ENCODE results near the gene FSTL5.

Gene FSTL5

GRCh38 chr4:161564230-161564834 lies 599.5 kb downstream of the FSTL5 start:
- peak; percentile 41 for DNase-seq

DNA sequence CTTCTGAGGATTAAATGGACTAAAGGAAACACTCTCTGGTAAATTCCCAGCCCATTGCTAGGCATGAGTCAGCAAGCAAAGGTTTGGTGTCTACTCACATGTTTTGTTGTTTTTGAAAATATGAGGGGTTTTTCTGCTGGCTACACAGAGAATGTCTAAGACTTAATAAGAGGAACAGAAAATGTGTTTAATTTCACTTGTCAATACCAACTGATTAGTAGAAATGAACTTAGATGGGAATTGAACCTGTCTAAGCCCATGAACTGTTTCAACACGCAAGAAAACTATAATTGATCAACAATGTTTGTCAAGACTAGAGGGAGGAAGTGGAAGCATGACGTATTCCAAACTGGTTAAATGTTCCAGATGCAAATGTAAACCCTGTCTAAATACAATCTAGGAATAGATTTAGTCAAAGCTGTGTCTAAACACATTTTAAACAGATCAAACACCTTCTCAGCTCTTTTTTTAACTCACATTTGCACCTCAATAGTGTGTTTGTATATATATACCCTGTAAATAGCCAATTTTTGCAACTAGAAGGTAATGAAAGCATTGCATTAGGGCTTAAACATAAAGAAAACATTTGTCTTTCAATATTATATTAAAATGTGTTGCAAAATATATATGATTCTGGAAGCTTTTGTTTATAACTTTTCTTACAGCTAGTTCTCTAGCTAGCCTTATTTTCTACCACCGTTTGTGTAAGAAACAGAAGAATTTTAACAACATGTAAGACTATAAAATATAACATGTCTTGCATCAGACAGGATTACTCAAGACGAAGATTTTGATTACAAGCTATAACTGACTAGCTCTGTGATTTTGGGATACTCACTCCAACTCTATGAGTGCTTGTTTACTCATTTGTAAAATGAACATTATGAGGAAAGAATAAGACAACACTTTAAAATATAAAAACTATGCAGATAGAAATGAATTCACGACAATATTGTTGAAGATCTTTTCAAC lies 607.8 kb downstream of the FSTL5 start:
- DNase-seq = peak; percentile 39

GRCh38 chr4:161554372-161554990 lies 609.3 kb downstream of the FSTL5 start:
- DNase-seq = no peak

DNA sequence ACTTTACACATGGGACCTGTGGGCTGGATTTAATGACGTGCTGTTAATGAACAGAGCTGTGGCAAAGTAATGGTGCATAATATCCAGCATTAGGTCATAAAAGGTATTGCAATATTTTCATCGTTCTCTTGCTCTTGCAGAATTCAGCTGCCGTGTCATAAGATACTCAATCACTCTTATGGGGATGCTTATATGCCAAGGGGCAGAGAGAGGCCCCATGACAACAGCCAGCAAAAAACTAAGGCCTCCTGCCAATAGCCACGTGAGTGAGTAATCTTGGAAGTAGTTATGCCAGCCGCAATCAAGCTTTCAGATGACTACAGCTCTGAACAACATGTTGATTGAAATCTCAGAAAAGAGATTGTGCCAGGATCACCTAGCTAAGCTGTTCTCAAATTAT lies 616.9 kb downstream of the FSTL5 start:
- no peak for DNase-seq

DNA sequence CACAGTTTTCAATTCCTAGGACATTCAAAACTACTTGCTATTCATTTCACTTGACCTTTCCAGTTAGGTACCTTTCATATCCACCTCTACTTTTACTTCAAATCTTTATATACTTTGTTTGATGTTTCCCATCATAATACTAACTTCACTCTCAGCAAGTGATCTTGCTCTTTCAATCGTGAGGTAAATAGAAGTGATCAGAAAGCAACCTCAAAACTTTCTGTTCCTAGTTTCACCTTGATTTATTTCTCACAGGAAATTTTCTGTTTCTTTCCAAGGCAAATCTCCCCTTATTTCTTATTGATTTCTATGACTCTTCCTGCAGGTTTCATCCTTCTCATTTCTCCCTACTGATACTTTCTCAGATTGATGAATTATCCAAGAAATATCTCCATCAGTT lies 623.5 kb downstream of the FSTL5 start:
- DNase-seq = no peak

DNA sequence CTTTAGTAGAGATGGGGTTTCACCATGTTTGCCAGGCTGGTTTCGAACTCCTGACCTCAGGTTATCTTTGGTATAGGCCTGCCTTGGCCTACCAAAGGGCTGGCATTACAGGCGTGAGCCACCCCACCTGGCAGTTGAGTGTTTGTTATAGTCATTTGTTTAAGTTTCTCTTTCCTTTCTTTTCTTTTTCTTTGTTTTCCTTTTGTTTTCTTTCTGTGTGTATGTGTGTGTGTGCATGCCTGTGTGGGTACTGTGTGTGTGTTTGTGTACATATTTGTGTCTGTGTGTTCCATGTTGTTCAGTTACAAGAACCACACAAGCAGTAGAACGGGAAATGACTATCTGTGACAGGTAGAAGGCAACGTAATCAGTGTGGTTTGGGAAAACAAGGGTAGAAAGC lies 624.9 kb downstream of the FSTL5 start:
- DNase-seq = no peak

GRCh38 chr4:161530710-161531109 lies 633.1 kb downstream of the FSTL5 start:
- no peak for DNase-seq

DNA sequence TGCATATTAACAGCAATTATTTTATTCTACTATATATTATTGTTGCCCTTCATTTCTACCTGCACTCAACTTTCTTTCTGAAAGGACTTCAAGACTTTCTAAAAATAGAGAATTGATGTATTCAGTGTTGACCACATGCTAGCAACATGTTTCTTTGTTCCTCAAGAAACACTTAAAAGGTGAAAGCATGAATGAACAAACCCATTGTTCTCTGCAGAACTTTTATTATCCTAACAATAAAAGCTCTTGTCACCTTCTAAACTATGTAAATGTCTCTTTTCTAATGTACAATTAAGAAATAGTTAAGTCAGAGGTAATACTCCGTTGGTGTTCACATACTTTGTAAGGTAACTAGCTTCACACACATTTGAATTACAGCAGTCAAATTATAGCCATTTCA lies 638.7 kb downstream of the FSTL5 start:
- no peak for DNase-seq

- no peak for DNase-seq
These were observed 641.8 kb downstream of the FSTL5 start for GRCh38 chr4:161522031-161522430.

DNA sequence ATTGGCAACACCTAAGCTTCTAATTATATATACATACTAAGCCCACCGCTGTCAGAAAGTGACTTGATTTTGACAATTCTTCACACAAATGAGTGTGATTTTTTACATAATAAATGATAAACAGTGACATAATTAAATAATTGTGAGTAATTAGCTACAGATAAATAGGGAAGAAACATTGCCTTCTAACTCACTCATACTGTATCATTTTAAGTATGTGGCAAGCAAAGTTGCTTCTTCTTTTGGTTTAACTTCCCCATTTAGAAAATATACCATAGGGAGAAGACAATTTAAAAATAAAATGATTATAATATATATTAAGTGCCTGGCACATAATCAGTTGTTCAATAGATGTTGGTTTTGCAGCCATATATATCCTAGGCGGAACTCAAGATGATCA lies 644.2 kb downstream of the FSTL5 start:
- peak; percentile 41 for DNase-seq

DNA sequence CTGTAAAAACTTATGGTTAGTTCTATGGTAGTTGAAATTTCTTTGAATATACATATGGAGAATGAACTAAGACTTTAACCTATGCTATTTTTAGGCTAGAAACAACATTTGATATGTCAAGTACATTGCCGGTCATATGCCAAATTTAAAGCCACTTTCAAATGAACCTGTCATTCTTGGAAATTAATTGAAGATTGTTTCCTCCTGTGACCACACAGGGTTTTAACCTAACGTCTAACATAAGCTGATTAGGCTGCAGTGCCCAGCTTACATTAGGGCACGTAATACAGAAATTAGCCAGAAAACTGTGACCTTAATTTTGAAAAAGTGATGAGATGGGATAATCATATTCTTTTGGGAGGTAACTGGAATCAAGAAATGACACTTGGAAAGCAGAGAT lies 645.9 kb downstream of the FSTL5 start:
- DNase-seq = no peak

DNA sequence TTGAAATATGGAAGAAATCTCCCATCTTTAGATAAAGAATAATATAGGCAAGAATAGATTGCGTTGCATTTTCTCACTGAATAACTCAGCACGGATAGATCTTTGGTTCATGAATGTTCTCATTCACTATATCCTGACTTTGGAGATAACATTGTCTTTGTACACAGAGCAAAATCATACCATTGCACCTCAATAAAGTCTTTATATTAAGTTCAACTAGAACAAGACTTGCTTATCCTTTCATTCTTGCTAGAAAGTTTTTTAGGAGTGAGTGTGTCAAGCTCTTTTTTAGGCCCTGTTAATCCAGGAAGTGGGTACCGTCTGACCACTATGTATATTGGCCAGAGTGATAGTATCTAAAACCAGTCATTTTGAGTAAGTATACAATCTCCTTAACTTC lies 658.7 kb downstream of the FSTL5 start:
- DNase-seq = no peak

- no peak for DNase-seq
These were observed 665.6 kb downstream of the FSTL5 start for GRCh38 chr4:161498155-161498554.

GRCh38 chr4:161486461-161486860 lies 677.3 kb downstream of the FSTL5 start:
- DNase-seq = no peak

DNA sequence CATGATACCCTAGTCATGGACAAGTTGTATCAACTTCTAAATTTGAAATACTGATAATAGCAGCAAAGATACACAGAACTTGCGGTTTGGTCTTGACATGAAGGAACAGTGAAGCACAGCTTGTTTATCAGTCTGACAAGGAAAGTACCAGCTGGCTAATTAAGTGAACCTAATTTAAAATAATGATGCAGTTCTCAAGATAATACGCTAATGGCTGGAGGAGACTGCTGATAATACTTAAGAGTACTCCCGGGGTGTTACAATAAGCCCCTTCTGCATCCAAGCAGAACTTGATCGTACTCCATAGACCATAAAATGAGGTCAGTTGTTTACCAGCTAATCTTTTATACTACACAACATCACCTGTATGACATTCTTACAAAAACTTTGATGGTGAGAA lies 697.5 kb downstream of the FSTL5 start:
- DNase-seq = no peak

DNA sequence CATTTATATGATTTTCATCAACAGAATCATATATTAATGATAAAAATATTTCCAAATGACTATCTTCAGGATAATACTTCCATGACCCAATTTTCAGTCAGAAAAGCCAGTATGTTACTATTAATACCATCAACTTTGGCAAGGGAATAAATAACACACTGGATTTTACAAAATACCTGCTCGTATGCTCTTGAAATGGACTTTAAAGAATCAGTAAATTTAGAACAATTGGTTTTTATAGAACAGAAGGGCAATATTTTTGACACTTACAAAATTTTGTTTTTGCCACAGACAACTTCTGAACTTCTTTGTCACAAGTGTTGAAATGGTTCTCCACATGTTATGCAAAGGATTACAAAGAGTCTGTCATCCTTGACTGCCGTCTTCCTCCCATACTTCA lies 700.4 kb downstream of the FSTL5 start:
- no peak for DNase-seq

- no peak for DNase-seq
These were observed 705.9 kb downstream of the FSTL5 start for GRCh38 chr4:161457906-161458305.

DNA sequence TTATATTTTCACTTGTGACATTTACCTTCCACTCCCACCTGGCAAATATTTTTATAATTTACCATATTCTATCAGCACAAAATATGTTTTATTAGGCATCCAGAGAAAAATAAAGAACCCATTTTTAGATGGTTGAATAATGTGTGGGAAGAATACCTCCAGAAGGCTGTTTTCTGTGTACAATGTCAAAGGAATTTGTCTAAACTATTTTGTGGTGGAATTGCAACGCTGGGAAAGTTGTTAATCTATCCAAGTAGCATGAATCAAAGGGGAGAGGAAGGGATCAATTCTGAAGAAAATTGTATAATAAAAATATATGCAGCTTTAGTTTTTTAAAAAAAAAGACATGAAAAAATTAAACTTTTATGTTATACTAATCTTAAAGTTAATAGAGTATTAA lies 706.5 kb downstream of the FSTL5 start:
- DNase-seq = no peak

GRCh38 chr4:161454860-161455259 lies 708.9 kb downstream of the FSTL5 start:
- no peak for DNase-seq

- DNase-seq = no peak
These were observed 715.1 kb downstream of the FSTL5 start for GRCh38 chr4:161448550-161449180.

GRCh38 chr4:161444626-161445025 lies 719.2 kb downstream of the FSTL5 start:
- DNase-seq = no peak

DNA sequence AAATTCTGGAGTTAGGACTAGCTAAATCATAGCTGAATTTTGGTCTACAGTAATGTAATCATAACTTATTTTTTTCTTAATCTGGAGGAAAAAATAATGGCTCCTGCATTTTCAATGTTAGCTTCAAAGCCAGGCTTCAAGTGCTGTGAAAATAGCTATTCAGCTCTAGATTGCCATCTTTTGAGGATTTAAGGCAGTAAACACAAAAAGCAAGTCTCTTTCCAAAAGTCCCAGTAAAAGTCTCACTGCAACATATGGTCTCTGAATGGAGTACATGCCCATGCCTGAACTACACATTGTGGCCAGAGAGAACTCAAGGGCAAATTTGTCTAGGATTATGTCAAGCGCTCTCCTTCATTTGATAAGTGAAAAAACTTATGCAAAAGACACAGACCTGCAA lies 720.9 kb downstream of the FSTL5 start:
- DNase-seq = no peak

DNA sequence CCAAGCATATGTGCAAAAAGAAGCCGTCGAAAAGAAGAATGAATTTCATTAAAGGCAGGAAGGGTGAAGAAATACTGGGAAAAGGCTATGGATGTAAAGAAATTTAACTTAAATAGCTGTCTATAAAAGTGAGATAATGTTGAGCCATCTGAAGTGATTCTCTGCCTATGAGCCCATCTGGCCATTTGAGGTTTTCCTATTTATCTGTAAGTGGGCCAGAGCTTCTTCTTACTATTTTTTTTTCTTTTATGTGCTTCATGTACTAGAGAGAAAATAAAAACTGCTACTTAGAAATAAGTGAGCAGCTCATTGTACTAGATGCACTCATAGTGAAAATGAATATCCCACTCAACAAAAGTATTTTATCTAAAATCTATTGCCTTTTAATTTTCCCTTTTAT lies 725.7 kb downstream of the FSTL5 start:
- DNase-seq = no peak

All from suppressor macrophage treated with lipopolysaccharide for 4 hours (primary cell).